GM19238 (cell line): Measurements from ENCODE around the gene USP17L25.
"Not testable (repeated sequence)": the region's sequence is repeated elsewhere in the genome, so short reads cannot be mapped to it uniquely, and the experiment has no call there.

Source experiments
- DNase-seq: peaks from one replicate; pipeline ENCODE4 v3.0.0; 2011; ENCODE audit warnings: low spot score; ENCODE audit not compliant: insufficient read length

Gene USP17L25, protein sequence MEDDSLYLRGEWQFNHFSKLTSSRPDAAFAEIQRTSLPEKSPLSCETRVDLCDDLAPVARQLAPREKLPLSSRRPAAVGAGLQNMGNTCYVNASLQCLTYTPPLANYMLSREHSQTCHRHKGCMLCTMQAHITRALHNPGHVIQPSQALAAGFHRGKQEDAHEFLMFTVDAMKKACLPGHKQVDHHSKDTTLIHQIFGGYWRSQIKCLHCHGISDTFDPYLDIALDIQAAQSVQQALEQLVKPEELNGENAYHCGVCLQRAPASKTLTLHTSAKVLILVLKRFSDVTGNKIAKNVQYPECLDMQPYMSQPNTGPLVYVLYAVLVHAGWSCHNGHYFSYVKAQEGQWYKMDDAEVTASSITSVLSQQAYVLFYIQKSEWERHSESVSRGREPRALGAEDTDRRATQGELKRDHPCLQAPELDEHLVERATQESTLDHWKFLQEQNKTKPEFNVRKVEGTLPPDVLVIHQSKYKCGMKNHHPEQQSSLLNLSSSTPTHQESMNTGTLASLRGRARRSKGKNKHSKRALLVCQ

GRCh38 chr4:9329611-9330010 is at the start of gene USP17L25:
USP17L25 (plus strand) TSS chr4:9329911; CDS start chr4:9329911, 0 bp downstream.
- DNase-seq = not testable (repeated sequence)

GRCh38 chr4:9324191-9324590 is 5.5 kb upstream of the USP17L25 start:
- not testable (repeated sequence) for DNase-seq

DNA sequence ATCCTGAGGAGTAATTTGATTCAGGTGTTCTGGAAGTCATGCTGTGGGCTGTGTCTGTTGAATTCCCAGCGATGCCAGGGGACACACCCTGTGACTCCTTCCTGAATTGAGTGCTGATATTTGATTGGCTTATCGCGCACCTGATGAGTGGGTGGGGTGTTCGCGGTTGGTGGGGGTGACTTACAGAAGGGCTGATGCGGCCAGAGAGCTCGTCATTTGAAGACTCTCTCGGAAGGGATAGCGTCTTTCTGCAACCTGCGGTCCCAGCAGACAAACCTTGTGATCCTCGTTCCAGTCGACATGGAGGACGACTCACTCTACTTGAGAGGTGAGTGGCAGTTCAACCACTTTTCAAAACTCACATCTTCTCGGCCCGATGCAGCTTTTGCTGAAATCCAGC is 4.8 kb upstream of the USP17L25 start, which contains the start of gene USP17L24:
USP17L24 (plus strand) TSS at position 301 of the 400 bp plus-strand sequence; CDS start at position 301, 0 bp downstream.
- DNase-seq = not testable (repeated sequence)

- DNase-seq = not testable (repeated sequence)
These were observed 4.6 kb downstream of the USP17L25 start, which contains the start of gene USP17L26 for GRCh38 chr4:9334358-9334757. USP17L26 (plus strand) TSS chr4:9334658; CDS start chr4:9334658, 0 bp downstream.

DNA sequence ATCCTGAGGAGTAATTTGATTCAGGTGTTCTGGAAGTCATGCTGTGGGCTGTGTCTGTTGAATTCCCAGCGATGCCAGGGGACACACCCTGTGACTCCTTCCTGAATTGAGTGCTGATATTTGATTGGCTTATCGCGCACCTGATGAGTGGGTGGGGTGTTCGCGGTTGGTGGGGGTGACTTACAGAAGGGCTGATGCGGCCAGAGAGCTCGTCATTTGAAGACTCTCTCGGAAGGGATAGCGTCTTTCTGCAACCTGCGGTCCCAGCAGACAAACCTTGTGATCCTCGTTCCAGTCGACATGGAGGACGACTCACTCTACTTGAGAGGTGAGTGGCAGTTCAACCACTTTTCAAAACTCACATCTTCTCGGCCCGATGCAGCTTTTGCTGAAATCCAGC is 9.4 kb downstream of the USP17L25 start, which contains the start of gene USP17L5:
USP17L5 (plus strand) TSS at position 301 of the 400 bp plus-strand sequence; CDS start at position 301, 0 bp downstream.
- not testable (repeated sequence) for DNase-seq

GRCh38 chr4:9343848-9344247 is 14.1 kb downstream of the USP17L25 start, which contains the start of gene USP17L27:
USP17L27 (plus strand) TSS chr4:9344148; CDS start chr4:9344148, 0 bp downstream.
- DNase-seq = not testable (repeated sequence)

- DNase-seq = not testable (repeated sequence)
These were observed 18.9 kb downstream of the USP17L25 start, which contains the start of gene USP17L28 for GRCh38 chr4:9348593-9348992. USP17L28 (plus strand) TSS chr4:9348893; CDS start chr4:9348893, 0 bp downstream.

- DNase-seq = not testable (repeated sequence)
These were observed 21.2 kb downstream of the USP17L25 start for GRCh38 chr4:9350866-9351265.

- not testable (repeated sequence) for DNase-seq
These were observed 23.6 kb downstream of the USP17L25 start, which contains the start of gene USP17L29 for GRCh38 chr4:9353338-9353737. USP17L29 (plus strand) TSS chr4:9353638; CDS start chr4:9353638, 0 bp downstream.

- not testable (repeated sequence) for DNase-seq
These were observed 33.1 kb downstream of the USP17L25 start, which contains the start of gene USP17L30 for GRCh38 chr4:9362829-9363228. USP17L30 (plus strand) TSS chr4:9363129; CDS start chr4:9363129, 0 bp downstream.

GRCh38 chr4:9379881-9380280 is 50.2 kb downstream of the USP17L25 start:
- DNase-seq = not testable (repeated sequence)
